Measurements from ENCODE around the gene NACAD. TPM values are rescaled to one million over a fixed set of nuclear protein-coding genes. Genes with fewer than 3 reads are reported as not detected.

The NACAD gene
- total RNA-seq, 2 experiments from 2014 or later = 0.08 to 0.14 TPM

DNA sequence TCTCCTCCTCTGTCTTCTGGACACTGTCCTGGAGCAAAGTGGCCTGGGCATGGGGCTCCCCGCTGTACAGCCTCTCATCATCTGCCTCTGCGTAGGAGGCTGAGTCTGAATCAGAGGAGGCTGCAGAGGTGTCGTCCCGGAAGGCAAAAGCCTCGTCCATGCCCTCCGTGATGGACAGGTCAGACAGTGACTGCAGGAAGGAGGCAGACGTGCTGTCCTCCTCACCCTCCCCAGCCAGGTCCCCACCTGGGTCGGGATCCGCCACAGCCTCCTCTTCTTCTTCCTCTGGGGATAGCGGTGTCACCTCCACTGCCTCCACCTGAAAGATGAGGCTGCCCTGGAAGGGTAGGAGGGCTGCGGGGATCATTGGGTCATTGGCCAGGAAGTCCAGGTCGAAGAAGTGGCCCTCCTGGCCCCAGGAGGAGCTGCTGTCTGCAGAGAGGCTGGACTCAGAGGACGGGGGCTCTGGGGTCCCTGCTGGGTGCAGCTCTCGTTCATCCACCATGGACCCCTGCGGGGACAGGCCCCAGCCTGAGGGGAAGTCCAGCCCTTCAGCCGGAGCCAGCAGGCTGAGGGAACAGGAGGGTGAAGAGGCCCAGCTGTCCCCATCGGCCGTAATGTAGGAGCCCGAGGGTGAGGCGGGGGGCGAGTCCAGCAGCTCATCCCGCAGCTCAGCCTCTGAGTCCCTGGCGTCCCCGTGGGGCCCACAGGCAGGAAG lies 3.7 kb downstream of the NACAD start:
- Histone ChIP-seq H3K27ac (ENCODE audit: low read depth in 1 of 2, low read length in 2 of 2) (no peak overlapping the region), H3K36me3 (ENCODE audit: insufficient read depth, low read length) (no peaks in the 10 kb centered on the region), H3K4me3 (ENCODE audit: low read length) (no peak overlapping the region), H3K27me3 (ENCODE audit: control insufficient read depth in 1 of 2, insufficient read depth in 2 of 2, low read length in 2 of 2) (peaks cover 11 to 17% of the 10 kb centered on the region in 2 experiments), H3K4me1 (ENCODE audit: insufficient read depth, low read length) (peaks cover 10% of the 10 kb centered on the region), H3K9me3 (ENCODE audit: control insufficient read depth in 1 of 2, insufficient read depth in 1 of 2, low read length in 2 of 2) (no peaks in the 10 kb centered on the region)
- POLR2A ChIA-PET = no interaction called here
- no peak overlapping the region for H3K4me3 Mint-ChIP-seq
- H3K36me3 Mint-ChIP-seq (ENCODE audit: low read depth) = no peaks in the 10 kb centered on the region
- no peak for ATAC-seq (ENCODE audit: poor library complexity)
- H3K9me3 Mint-ChIP-seq = no peaks in the 10 kb centered on the region
- H3K27ac Mint-ChIP-seq = no peak overlapping the region
- peaks cover 7% of the 10 kb centered on the region for H3K4me1 Mint-ChIP-seq (ENCODE audit: low read depth)
- H3K27me3 Mint-ChIP-seq = peaks cover 18% of the 10 kb centered on the region
- CTCF ChIA-PET = no interaction called here
- intact Hi-C loops (cut with DNase I, micrococcal nuclease) = no loop called here
- DNase-seq = peak in 1 of 14 experiments; percentile 13
- no peak for TF ChIP-seq CTCF (IDR thresholded peaks at IDR 0.05)

DNA sequence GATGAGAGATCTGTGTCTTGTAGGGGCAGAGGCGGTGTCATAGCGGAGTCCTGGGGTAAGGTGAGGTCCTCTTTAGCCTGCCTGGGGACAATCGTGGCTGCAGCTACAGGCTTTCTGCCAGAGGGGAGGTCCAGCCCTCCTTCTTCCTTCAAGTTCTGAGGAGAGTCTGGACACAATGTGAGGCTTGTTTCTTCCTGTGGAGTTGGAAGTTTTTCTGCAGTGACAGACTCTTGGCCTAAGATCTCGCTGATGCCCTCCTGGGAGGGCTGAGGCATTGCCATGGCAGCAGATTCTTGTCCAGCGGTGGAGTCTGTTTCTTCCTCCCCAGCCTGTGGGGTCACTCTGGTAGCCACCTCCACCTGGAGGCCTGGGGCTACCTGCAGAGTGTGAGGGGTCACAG lies 4.4 kb downstream of the NACAD start:
- intact Hi-C loops (cut with DNase I, micrococcal nuclease) = no loop called here
- ChIA-PET POLR2A (no interaction called here), CTCF (no interaction called here)
- Mint-ChIP-seq H3K27ac (no peak overlapping the region), H3K9me3 (no peaks in the 10 kb centered on the region), H3K27me3 (peaks cover 10% of the 10 kb centered on the region), H3K4me3 (no peak overlapping the region), H3K4me1 (ENCODE audit: low read depth) (peaks cover 2% of the 10 kb centered on the region), H3K36me3 (ENCODE audit: low read depth) (no peaks in the 10 kb centered on the region)
- TF ChIP-seq CTCF (IDR thresholded peaks at IDR 0.05) = no peak
- DNase-seq (peak in 1 of 14 experiments; percentile 3), ATAC-seq (ENCODE audit: poor library complexity) (no peak)
- H3K9me3 ChIP-seq (ENCODE audit: control insufficient read depth in 1 of 2, insufficient read depth in 1 of 2, low read length in 2 of 2) = no peaks in the 10 kb centered on the region
- H3K36me3 ChIP-seq (ENCODE audit: insufficient read depth, low read length) = no peaks in the 10 kb centered on the region
- peaks cover 7 to 10% of the 10 kb centered on the region in 2 experiments for H3K27me3 ChIP-seq (ENCODE audit: control insufficient read depth in 1 of 2, insufficient read depth in 2 of 2, low read length in 2 of 2)
- H3K4me1 ChIP-seq (ENCODE audit: insufficient read depth, low read length) = peaks cover 5% of the 10 kb centered on the region
- no peak overlapping the region for H3K27ac ChIP-seq (ENCODE audit: low read depth in 1 of 2, low read length in 2 of 2)
- H3K4me3 ChIP-seq (ENCODE audit: low read length) = no peak overlapping the region

- H3K4me1 Mint-ChIP-seq (ENCODE audit: low read depth) = no peaks in the 10 kb centered on the region
- intact Hi-C loops (cut with DNase I, micrococcal nuclease) = no loop called here
Observed at GRCh38 chr7:45082831-45083331, 5.9 kb downstream of the NACAD start.

More at GRCh38 chr7:45082831-45083331, 5.9 kb downstream of the NACAD start:
- Histone ChIP-seq H3K9me3 (ENCODE audit: control insufficient read depth in 1 of 2, insufficient read depth in 1 of 2, low read length in 2 of 2) (no peaks in the 10 kb centered on the region), H3K4me3 (ENCODE audit: low read length) (no peak overlapping the region), H3K27me3 (ENCODE audit: control insufficient read depth in 1 of 2, insufficient read depth in 2 of 2, low read length in 2 of 2) (peaks cover under 1 to 4% of the 10 kb centered on the region in 2 experiments), H3K27ac (ENCODE audit: low read depth in 1 of 2, low read length in 2 of 2) (no peak overlapping the region), H3K4me1 (ENCODE audit: insufficient read depth, low read length) (no peaks in the 10 kb centered on the region), H3K36me3 (ENCODE audit: insufficient read depth, low read length) (no peaks in the 10 kb centered on the region)
- no peak for TF ChIP-seq CTCF (IDR thresholded peaks at IDR 0.05)
- no peaks in the 10 kb centered on the region for H3K36me3 Mint-ChIP-seq (ENCODE audit: low read depth)
- ChIA-PET POLR2A (no interaction called here), CTCF (no interaction called here)
- H3K27me3 Mint-ChIP-seq = peaks cover 4% of the 10 kb centered on the region
- H3K9me3 Mint-ChIP-seq = no peaks in the 10 kb centered on the region
- peak in 2 of 14 experiments; percentile 8 to 27 for DNase-seq
- H3K27ac Mint-ChIP-seq = no peak overlapping the region
- ATAC-seq (ENCODE audit: poor library complexity) = no peak
- no peak overlapping the region for H3K4me3 Mint-ChIP-seq
